B cell (primary cell): ENCODE data around the gene AOPEP. TPM values are rescaled to one million over a fixed set of nuclear protein-coding genes. Genes with fewer than 3 reads are reported as not detected.

Experiments
- ATAC-seq: fragments of 200-7000 bp; cut with Tn5 transposase; one replicate; pipeline ENCODE4 v1.10.0; 2021; ENCODE audit warnings: low read depth, mild to moderate bottlenecking, moderate number of reproducible peaks, moderate library complexity
- CTCF ChIA-PET: fragments of 350-600 bp; sonication (Branson Sonifier 250); formaldehyde crosslinking; loops from one replicate; lab custom pipeline; 2021; ENCODE audit warnings: antibody characterized with exemption, inconsistent platforms; lab: Charles Lee
- POLR2A ChIA-PET: fragments of 350-600 bp; sonication (Branson Sonifier 250); formaldehyde crosslinking; loops from one replicate; lab custom pipeline; 2021; ENCODE audit warnings: antibody characterized with exemption; lab: Charles Lee
- DNase-seq: peaks from one replicate; pipeline ENCODE4 v3.0.0; 2013
- H2AFZ ChIP-seq: 2 replicates; pipeline ENCODE4 v1.6.1; 2012; ENCODE audit warnings: mild to moderate bottlenecking, low read depth, low read length; ENCODE audit not compliant: insufficient read depth, poor library complexity, severe bottlenecking
- H3K27ac ChIP-seq, 2 donors: 1 replicate in 1 of 2; 2 replicates in 1 of 2; pipeline ENCODE4 v1.5.1; 2012 to 2013; ENCODE audit warnings: low read length in 2 of 2, mild to moderate bottlenecking in 2 of 2, moderate library complexity in 1 of 2
- H3K27me3 ChIP-seq, 4 experiments: fragments of 200-600 bp in 1 of 4; sonication (generic) in 1 of 4; replicated peaks in 1 of 4; 1 replicate in 2 of 4; 2 replicates in 2 of 4; pipeline versions ENCODE4 v1.6.1 to v1.7.0; 2013 to 2016; ENCODE audit warnings: low read length in 3 of 4, mild to moderate bottlenecking in 2 of 4, mixed read lengths in 1 of 4, moderate library complexity in 1 of 4; ENCODE audit not compliant: insufficient read depth in 4 of 4, control insufficient read depth in 3 of 4; ENCODE audit errors: control extremely low read depth in 1 of 4
- H3K36me3 ChIP-seq, 2 experiments: replicated peaks in 1 of 2; 1 replicate in 1 of 2; 2 replicates in 1 of 2; pipeline versions ENCODE4 v1.6.1 to v1.7.1; 2013; ENCODE audit warnings: low read length in 1 of 2; ENCODE audit not compliant: insufficient read depth in 2 of 2, control insufficient read depth in 1 of 2; ENCODE audit errors: control extremely low read depth in 1 of 2, extremely low read depth in 1 of 2
- H3K4me1 ChIP-seq, 2 donors: fragments of 200-600 bp in 1 of 2; sonication (generic) in 1 of 2; 1 replicate in 1 of 2; 2 replicates in 1 of 2; pipeline versions ENCODE4 v1.5.1 to v1.6.1; 2013 to 2017; ENCODE audit warnings: low read length in 2 of 2; ENCODE audit not compliant: control insufficient read depth in 2 of 2, insufficient read depth in 2 of 2
- H3K4me2 ChIP-seq: replicated peaks from 2 replicates; pipeline ENCODE3; 2012; ENCODE audit warnings: mild to moderate bottlenecking, low read depth, low read length; ENCODE audit not compliant: poor library complexity, severe bottlenecking
- H3K4me3 ChIP-seq, 5 experiments: fragments of 200-600 bp in 1 of 5; sonication (generic) in 1 of 5; 1 replicate in 3 of 5; 2 replicates in 2 of 5; pipeline versions ENCODE4 v1.5.1 to v1.7.0; 2011 to 2016; ENCODE audit warnings: low read length in 4 of 5, mild to moderate bottlenecking in 4 of 5, low read depth in 2 of 5, control low read depth in 1 of 5, moderate library complexity in 1 of 5; ENCODE audit not compliant: insufficient read depth in 1 of 5; ENCODE audit errors: control extremely low read depth in 1 of 5, extremely low read depth in 1 of 5
- H3K79me2 ChIP-seq: fragments of 200-600 bp; sonication (generic); one replicate; pipeline ENCODE4 v1.6.0; 2016; ENCODE audit warnings: low read length; ENCODE audit not compliant: control insufficient read depth, insufficient read depth
- H3K9ac ChIP-seq: fragments of 200-600 bp; sonication (generic); 2 replicates; pipeline ENCODE4 v1.6.1; 2017; ENCODE audit warnings: mild to moderate bottlenecking, low read length, moderate library complexity
- H3K9me3 ChIP-seq, 3 donors: one replicate each; pipeline versions ENCODE4 v1.6.1 to v1.7.1; 2013; ENCODE audit warnings: low read length in 2 of 3; ENCODE audit not compliant: control insufficient read depth in 2 of 3, insufficient read depth in 1 of 3; ENCODE audit errors: control extremely low read depth in 1 of 3
- H4K20me1 ChIP-seq: 2 replicates; pipeline ENCODE4 v1.6.0; 2012; ENCODE audit warnings: mild to moderate bottlenecking, low read length; ENCODE audit not compliant: insufficient read depth, control insufficient read depth, poor library complexity, severe bottlenecking
- H3K27ac Mint-ChIP-seq: one replicate; pipeline ENCODE4 v1.8.0; 2021; ENCODE audit warnings: mixed read lengths
- H3K27me3 Mint-ChIP-seq: one replicate; pipeline ENCODE4 v1.8.0; 2021; ENCODE audit warnings: mixed read lengths
- H3K4me1 Mint-ChIP-seq: one replicate; pipeline ENCODE4 v1.8.0; 2021; ENCODE audit warnings: mixed read lengths
- H3K4me3 Mint-ChIP-seq: one replicate; pipeline ENCODE4 v1.8.0; 2021; ENCODE audit warnings: mixed read lengths
- H3K9me3 Mint-ChIP-seq: one replicate; pipeline ENCODE4 v1.8.0; 2022; ENCODE audit warnings: mixed read lengths; ENCODE audit not compliant: insufficient read depth
- CTCF ChIP-seq: fragments of 200-600 bp; IDR thresholded peaks from one replicate; pipeline ENCODE4 v1.8.0; 2022; ENCODE audit warnings: antibody characterized with exemption, mild to moderate bottlenecking
- EZH2 ChIP-seq: IDR thresholded peaks from 2 replicates; pipeline ENCODE4 v1.6.1; 2012; ENCODE audit warnings: borderline replicate concordance, low read depth, mild to moderate bottlenecking, moderate library complexity, low read length; ENCODE audit not compliant: insufficient read depth, poor library complexity, severe bottlenecking
- WGBS: methylation state at CpG from one replicate; pipeline ENCODE4 v1.1.5; 2013; ENCODE audit warnings: missing lambda C conversion rate; ENCODE audit not compliant: insufficient coverage; 5-methylcytosine and 5-hydroxymethylcytosine counted together
- intact Hi-C: fragments of 100-400 bp; cut with micrococcal nuclease; formaldehyde crosslinking; loops from one replicate; pipeline ENCODE4 v1.10.0; 2022
- polyA plus RNA-seq: library from polyadenylated mRNA; depleted of rRNA; stranded (reverse); fragments of >200 nt; gene quantifications from 2 replicates; pipeline ENCODE4 v1.2.3, GENCODE V29; 2012
- total RNA-seq, 2 donors: library from RNA; stranded (reverse); fragments of 120-200 nt in 1 of 2; gene quantifications; 1 replicate in 1 of 2; 2 replicates in 1 of 2; pipeline versions ENCODE4 v1.2.3 to v1.2.4, GENCODE V29; 2013 to 2022

Gene AOPEP
- total and polyA plus RNA-seq, 2 donors (not counting 1 experiment from before 2014, with no cell fraction given) = 5.1 to 35.8 TPM

GRCh38 chr9:95077053-95077765, 350.7 kb downstream of the AOPEP start:
- ChIA-PET CTCF (no interaction called here), POLR2A (no interaction called here)
- WGBS = 93% methylated on average over 18 of the region's 18 CpGs
- Histone ChIP-seq H3K9ac (no peak overlapping the region), H3K4me1 (no peaks in the 10 kb centered on the region), H3K36me3 (peaks cover 0 to 3% of the 10 kb centered on the region in 2 experiments), H2AFZ (no peak overlapping the region), H3K27ac (no peak overlapping the region), H4K20me1 (no peaks in the 10 kb centered on the region), H3K4me3 (no peak overlapping the region), H3K79me2 (no peaks in the 10 kb centered on the region), H3K9me3 (no peaks in the 10 kb centered on the region), H3K4me2 (no peak overlapping the region), H3K27me3 (no peaks in the 10 kb centered on the region)
- DNase-seq = no peak
- ATAC-seq = no peak
- no peaks in the 10 kb centered on the region for H3K9me3 Mint-ChIP-seq
- no peaks in the 10 kb centered on the region for H3K4me1 Mint-ChIP-seq
- no peaks in the 10 kb centered on the region for H3K27me3 Mint-ChIP-seq
- no peak overlapping the region for H3K27ac Mint-ChIP-seq
- intact Hi-C loops = no loop called here
- TF ChIP-seq CTCF (no peak), EZH2 (no peak)
- H3K4me3 Mint-ChIP-seq = no peak overlapping the region

- ChIA-PET POLR2A (no interaction called here), CTCF (no interaction called here)
- Mint-ChIP-seq H3K4me3 (no peak overlapping the region), H3K4me1 (no peaks in the 10 kb centered on the region), H3K27me3 (no peaks in the 10 kb centered on the region), H3K9me3 (no peaks in the 10 kb centered on the region), H3K27ac (no peak overlapping the region)
- ATAC-seq (no peak), DNase-seq (no peak)
- Histone ChIP-seq H3K4me1 (no peaks in the 10 kb centered on the region), H3K4me2 (no peak overlapping the region), H4K20me1 (no peaks in the 10 kb centered on the region), H3K9ac (no peak overlapping the region), H3K27ac (no peak overlapping the region), H3K79me2 (no peaks in the 10 kb centered on the region), H3K4me3 (no peak overlapping the region), H3K9me3 (no peaks in the 10 kb centered on the region), H3K36me3 (peaks cover 0 to 3% of the 10 kb centered on the region in 2 experiments), H3K27me3 (no peaks in the 10 kb centered on the region), H2AFZ (no peak overlapping the region)
- intact Hi-C loops = no loop called here
- TF ChIP-seq EZH2 (no peak), CTCF (no peak)
- 98% methylated on average over 10 of the region's 17 CpGs for WGBS
These were observed 351.4 kb downstream of the AOPEP start for GRCh38 chr9:95077766-95078370.
